ENCODE measurements around the gene GET3.
A peak's percentile ranks its signal among the peaks of the same experiment; 100 is the strongest.

The GET3 gene

GRCh38 chr19:12786141-12786870 lies 49.0 kb downstream of the GET3 start:
- H3K4me3 ChIP-seq (ENCODE audit: low read depth, low read length): no peak overlapping the region
- no peak for TF ChIP-seq CTCF (IDR thresholded peaks at IDR 0.05; ENCODE audit: low read depth, low read length)

- no peak for TF ChIP-seq CTCF (IDR thresholded peaks at IDR 0.05; ENCODE audit: low read depth, low read length)
- no peak overlapping the region for H3K4me3 ChIP-seq (ENCODE audit: low read depth, low read length)
Observed at GRCh38 chr19:12786952-12787351, 49.7 kb downstream of the GET3 start.

DNA sequence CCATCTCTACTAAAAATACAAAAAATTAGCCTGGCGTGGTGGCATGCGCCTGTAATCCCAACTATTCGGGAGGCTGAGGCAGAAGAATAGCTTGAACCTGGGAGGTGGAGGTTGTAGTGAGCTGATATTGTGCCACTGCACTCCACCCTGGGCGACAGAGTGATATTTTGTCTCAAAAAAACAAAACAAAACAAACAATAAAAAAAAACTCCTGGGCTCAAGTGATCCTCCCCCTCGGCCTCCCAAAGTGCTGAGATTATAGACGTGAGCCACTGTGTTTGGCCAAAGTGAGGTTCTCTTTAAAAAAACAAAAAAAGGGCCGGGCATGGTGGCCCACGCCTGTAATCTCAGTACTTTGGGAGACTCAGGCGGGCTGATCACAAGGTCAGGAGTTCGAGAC lies 50.2 kb downstream of the GET3 start:
- no peak overlapping the region for H3K4me3 ChIP-seq (ENCODE audit: low read depth, low read length)
- no peak for TF ChIP-seq CTCF (IDR thresholded peaks at IDR 0.05; ENCODE audit: low read depth, low read length)

GRCh38 chr19:12788042-12788681 lies 50.9 kb downstream of the GET3 start:
- peak overlapping the region; percentile 54 for H3K4me3 ChIP-seq (ENCODE audit: low read depth, low read length)
- no peak for TF ChIP-seq CTCF (IDR thresholded peaks at IDR 0.05; ENCODE audit: low read depth, low read length)

DNA sequence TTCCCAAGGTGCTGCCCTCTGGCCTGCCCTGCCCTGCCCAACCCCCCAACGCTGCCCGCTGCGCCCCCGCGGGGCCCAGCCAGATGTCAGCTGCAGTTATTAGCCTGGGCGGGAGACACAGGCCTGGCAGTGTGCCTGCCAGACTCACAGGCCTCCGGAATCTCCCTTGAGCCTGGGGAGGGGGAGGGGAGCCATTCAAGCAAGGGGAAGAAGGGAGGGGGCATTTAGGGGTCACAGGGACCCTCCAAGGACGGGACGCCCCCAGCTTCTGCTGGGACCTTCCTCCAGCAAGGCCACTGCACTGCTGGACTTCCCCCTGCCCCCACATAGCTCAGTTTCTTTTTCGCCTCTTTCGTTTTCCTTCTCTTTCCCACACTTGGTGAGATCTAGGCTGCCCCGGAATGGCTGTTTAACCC lies 51.4 kb downstream of the GET3 start:
- TF ChIP-seq CTCF (IDR thresholded peaks at IDR 0.05; ENCODE audit: low read depth, low read length): no peak
- peak overlapping the region; percentile 54 for H3K4me3 ChIP-seq (ENCODE audit: low read depth, low read length)

GRCh38 chr19:12789098-12789903 lies 52.0 kb downstream of the GET3 start:
- no peak for TF ChIP-seq CTCF (IDR thresholded peaks at IDR 0.05; ENCODE audit: low read depth, low read length)
- peak overlapping the region; percentile 91 for H3K4me3 ChIP-seq (ENCODE audit: low read depth, low read length)
